ENCODE results near the gene ARMH3. TPM values are rescaled to one million over a fixed set of nuclear protein-coding genes. Genes with fewer than 3 reads are reported as not detected.

ARMH3 gene
- total RNA-seq, 4 donors from 2014 or later = 12.9 to 19.3 (median 16.2) TPM

DNA sequence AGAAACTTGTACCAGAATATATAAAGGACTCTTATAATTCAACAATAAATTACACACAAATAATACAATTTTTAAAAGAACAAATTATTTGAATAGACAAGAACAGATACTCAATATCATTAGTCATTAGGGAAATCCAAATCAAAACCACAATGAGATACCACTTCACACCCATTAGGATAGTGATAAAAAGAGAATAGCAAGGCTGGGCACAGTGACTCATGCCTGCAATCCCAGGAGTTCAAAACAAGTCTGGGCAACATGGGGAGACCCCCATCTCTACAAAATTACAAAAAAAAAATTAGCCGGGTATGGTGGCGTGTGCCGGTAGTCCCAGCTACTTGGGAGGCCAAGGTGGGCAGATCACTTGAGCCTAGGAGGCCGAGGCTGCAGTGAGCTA lies 160.2 kb downstream of the ARMH3 start:
- DNase-seq (ENCODE audit: extremely low spot score) = no peak
- intact Hi-C loops (cut with DNase I) = no loop called here
- Histone ChIP-seq H3K27ac (replicated peaks in 1 of 4) (no peak overlapping the region), H3K9me3 (no peaks in the 10 kb centered on the region), H3K36me3 (no peaks in the 10 kb centered on the region), H3K27me3 (no peaks in the 10 kb centered on the region), H3K4me3 (no peak overlapping the region), H3K4me1 (peaks cover 10 to 28% (median 21%) of the 10 kb centered on the region in 4 donors)
- TF ChIP-seq, protein P1, sequence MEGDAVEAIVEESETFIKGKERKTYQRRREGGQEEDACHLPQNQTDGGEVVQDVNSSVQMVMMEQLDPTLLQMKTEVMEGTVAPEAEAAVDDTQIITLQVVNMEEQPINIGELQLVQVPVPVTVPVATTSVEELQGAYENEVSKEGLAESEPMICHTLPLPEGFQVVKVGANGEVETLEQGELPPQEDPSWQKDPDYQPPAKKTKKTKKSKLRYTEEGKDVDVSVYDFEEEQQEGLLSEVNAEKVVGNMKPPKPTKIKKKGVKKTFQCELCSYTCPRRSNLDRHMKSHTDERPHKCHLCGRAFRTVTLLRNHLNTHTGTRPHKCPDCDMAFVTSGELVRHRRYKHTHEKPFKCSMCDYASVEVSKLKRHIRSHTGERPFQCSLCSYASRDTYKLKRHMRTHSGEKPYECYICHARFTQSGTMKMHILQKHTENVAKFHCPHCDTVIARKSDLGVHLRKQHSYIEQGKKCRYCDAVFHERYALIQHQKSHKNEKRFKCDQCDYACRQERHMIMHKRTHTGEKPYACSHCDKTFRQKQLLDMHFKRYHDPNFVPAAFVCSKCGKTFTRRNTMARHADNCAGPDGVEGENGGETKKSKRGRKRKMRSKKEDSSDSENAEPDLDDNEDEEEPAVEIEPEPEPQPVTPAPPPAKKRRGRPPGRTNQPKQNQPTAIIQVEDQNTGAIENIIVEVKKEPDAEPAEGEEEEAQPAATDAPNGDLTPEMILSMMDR (IDR thresholded peaks at IDR 0.05) = no peak
- TF ChIP-seq POLR2AphosphoS5 (IDR thresholded peaks at IDR 0.05) (no peak), EP300 (IDR thresholded peaks at IDR 0.05) (no peak), POLR2A (IDR thresholded peaks at IDR 0.05; ENCODE audit: low read depth) (no peak)
- 97% methylated on average over 4 of the region's 4 CpGs for WGBS

DNA sequence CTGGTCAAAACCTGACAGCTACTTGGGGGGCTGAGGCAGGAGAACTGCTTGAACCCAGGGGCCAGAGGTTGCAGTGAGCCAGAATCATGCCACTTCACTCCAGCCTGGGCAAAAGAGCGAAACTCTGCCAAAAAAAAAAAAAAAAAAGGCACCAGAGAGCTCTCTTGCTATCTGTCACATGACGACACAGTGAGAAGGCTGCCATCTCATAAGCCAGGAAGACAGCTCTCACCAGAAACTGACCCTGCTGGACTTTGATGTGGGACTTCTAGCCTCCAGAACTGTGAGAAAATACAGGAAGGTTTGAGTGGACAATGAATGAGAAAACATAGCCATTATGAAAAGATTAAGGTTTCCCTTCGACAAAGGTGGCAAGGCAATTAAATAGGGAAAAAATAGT lies 161.2 kb downstream of the ARMH3 start:
- H3K27ac ChIP-seq (replicated peaks in 1 of 4) = no peak overlapping the region
- WGBS = 86% methylated on average over 3 of the region's 3 CpGs
- peaks cover 10 to 32% (median 19%) of the 10 kb centered on the region in 4 donors for H3K4me1 ChIP-seq
- no peak for DNase-seq (ENCODE audit: extremely low spot score)
- no peaks in the 10 kb centered on the region for H3K9me3 ChIP-seq
- H3K27me3 ChIP-seq = no peaks in the 10 kb centered on the region
- intact Hi-C loops (cut with DNase I) = no loop called here
- H3K4me3 ChIP-seq = no peak overlapping the region
- TF ChIP-seq POLR2A (IDR thresholded peaks at IDR 0.05; ENCODE audit: low read depth) = no peak
- TF ChIP-seq, protein P1 (IDR thresholded peaks at IDR 0.05) = no peak
- no peak for TF ChIP-seq POLR2AphosphoS5 (IDR thresholded peaks at IDR 0.05)
- no peak for TF ChIP-seq EP300 (IDR thresholded peaks at IDR 0.05)
- no peaks in the 10 kb centered on the region for H3K36me3 ChIP-seq

DNA sequence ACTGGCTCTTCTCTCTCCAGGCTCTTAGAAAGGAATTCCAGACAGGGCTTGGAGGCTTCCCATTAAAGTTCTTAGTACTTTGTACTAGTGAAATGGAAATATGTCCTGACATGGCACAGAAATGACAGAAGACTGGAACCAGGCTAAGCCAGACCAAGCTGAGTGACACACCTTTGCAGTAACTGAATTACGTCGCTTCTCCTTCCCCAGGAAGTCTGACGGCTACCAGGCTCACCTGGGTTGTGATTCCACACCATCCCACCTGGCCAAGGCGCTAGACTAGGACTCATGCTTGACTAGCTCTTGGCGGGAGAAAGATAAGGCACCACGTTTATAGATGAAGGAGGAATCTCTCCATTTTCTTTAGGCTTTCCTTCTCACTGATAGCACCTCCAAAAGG lies 161.7 kb downstream of the ARMH3 start:
- WGBS = 95% methylated on average over 6 of the region's 6 CpGs
- Histone ChIP-seq H3K4me1 (peaks cover 10 to 37% (median 21%) of the 10 kb centered on the region in 4 donors), H3K27me3 (no peaks in the 10 kb centered on the region), H3K27ac (replicated peaks in 1 of 4) (no peak overlapping the region), H3K36me3 (no peaks in the 10 kb centered on the region), H3K4me3 (no peak overlapping the region), H3K9me3 (no peaks in the 10 kb centered on the region)
- TF ChIP-seq, protein P1 (IDR thresholded peaks at IDR 0.05) = no peak
- no peak for TF ChIP-seq EP300 (IDR thresholded peaks at IDR 0.05)
- intact Hi-C loops (cut with DNase I) = no loop called here
- no peak for DNase-seq (ENCODE audit: extremely low spot score)

- Histone ChIP-seq H3K9me3 (no peaks in the 10 kb centered on the region), H3K36me3 (no peaks in the 10 kb centered on the region), H3K27ac (replicated peaks in 1 of 4) (no peak overlapping the region), H3K4me1 (peaks cover 10 to 38% (median 20%) of the 10 kb centered on the region in 4 donors), H3K27me3 (no peaks in the 10 kb centered on the region), H3K4me3 (no peak overlapping the region)
- no peak for TF ChIP-seq POLR2AphosphoS5 (IDR thresholded peaks at IDR 0.05)
- TF ChIP-seq EP300 (IDR thresholded peaks at IDR 0.05) = no peak
- TF ChIP-seq, protein P1 (IDR thresholded peaks at IDR 0.05) = no peak
- TF ChIP-seq POLR2A (IDR thresholded peaks at IDR 0.05; ENCODE audit: low read depth) = no peak
- 90% methylated on average over 1 of the region's 1 CpG for WGBS
- DNase-seq (ENCODE audit: extremely low spot score) = no peak
- intact Hi-C loops (cut with DNase I) = no loop called here
Measured at GRCh38 chr10:101893510-101894120, 162.4 kb downstream of the ARMH3 start.

Data from esophagus muscularis mucosa (tissue), 4 donors.